H1 (cell line): Measurements from ENCODE around the gene MAFB. TPM values are rescaled to one million over a fixed set of nuclear protein-coding genes. Genes with fewer than 3 reads are reported as not detected.

ENCODE experiments used
- BRCA1 ChIP-seq: IDR thresholded peaks from 2 replicates; pipeline ENCODE4 v1.6.1; 2012; ENCODE audit warnings: low read depth, low read length, improper control_type of control experiment
- CBX8 ChIP-seq: fragments of 300-800, 300-1000 bp; sonication (generic); IDR thresholded peaks from 2 replicates; pipeline ENCODE4 v1.7.1; 2016; ENCODE audit warnings: low read depth, low read length, borderline replicate concordance
- CHD7 ChIP-seq: fragments of 300-600 bp; sonication (generic); IDR thresholded peaks from 2 replicates; pipeline ENCODE4 v1.7.1; 2012; ENCODE audit warnings: low read length, moderate library complexity, mild to moderate bottlenecking, inconsistent platforms; ENCODE audit not compliant: insufficient replicate concordance
- CREB1 ChIP-seq: IDR thresholded peaks from 2 replicates; pipeline ENCODE4 v1.6.1; 2012; ENCODE audit warnings: inconsistent platforms
- CTBP2 ChIP-seq: IDR thresholded peaks from 2 replicates; pipeline ENCODE4 v1.7.0; 2011; ENCODE audit warnings: borderline replicate concordance, mild to moderate bottlenecking, moderate library complexity, mixed read lengths, low read length; ENCODE audit not compliant: insufficient read depth, insufficient read length
- MAFK ChIP-seq: IDR thresholded peaks from 2 replicates; pipeline ENCODE4 v1.6.1; 2012; ENCODE audit warnings: low read depth, mild to moderate bottlenecking, improper control_type of control experiment, low read length
- POLR2A ChIP-seq, 2 experiments: IDR thresholded peaks; 1 replicate in 1 of 2; 2 replicates in 1 of 2; pipeline ENCODE4 v1.6.1; 2011; ENCODE audit warnings: low read depth in 2 of 2, low read length in 2 of 2, mild to moderate bottlenecking in 2 of 2; ENCODE audit errors: control extremely low read depth in 1 of 2
- SIX5 ChIP-seq: IDR thresholded peaks from 2 replicates; pipeline ENCODE4 v1.6.1; 2011; ENCODE audit warnings: mild to moderate bottlenecking, low read depth, low read length
- SP2 ChIP-seq: IDR thresholded peaks from 2 replicates; pipeline ENCODE4 v1.6.1; 2012; ENCODE audit warnings: mild to moderate bottlenecking, low read length, inconsistent platforms
- SP4 ChIP-seq: IDR thresholded peaks from 2 replicates; pipeline ENCODE4 v1.6.1; 2012; ENCODE audit warnings: low read length, inconsistent platforms
- SUZ12 ChIP-seq: fragments of 200-600 bp; sonication (generic); IDR thresholded peaks from 2 replicates; pipeline ENCODE4 v1.6.1; 2012; ENCODE audit warnings: mild to moderate bottlenecking, inconsistent platforms, low read length, moderate library complexity, mixed read lengths
- polyA plus RNA-seq, 7 experiments: library from polyadenylated mRNA; depleted of rRNA in 3 of 7; stranded (reverse) in 5 of 7; unstranded in 2 of 7; fragments of >200 nt in 5 of 7; fragments of 200-250 nt in 2 of 7; gene quantifications; 1 replicate in 5 of 7; 2 replicates in 1 of 7; 4 replicates in 1 of 7; pipeline versions ENCODE4 v1.2.1 to v1.2.3, GENCODE V29; 2011 to 2013; ENCODE audit warnings: missing spikeins in 2 of 7, mixed read lengths in 2 of 7
- total RNA-seq: library from RNA; stranded (reverse); fragmentation: NEBNext Ultra II Directional; extraction: Animal tissue kit (Norgen Biotek cat#: 25700); gene quantifications from 2 replicates; pipeline ENCODE4 v1.2.1, GENCODE V29; 2021
- TF ChIP-seq, protein P1 (sequence below): IDR thresholded peaks from 2 replicates; pipeline ENCODE4 v1.6.1; 2012; ENCODE audit warnings: inconsistent platforms

The MAFB gene
- total and polyA plus RNA-seq, 2 of the 8 experiments (the other 6 are each of a cell fraction or from before 2014, with no cell fraction given), result 0.83 to 1.8 TPM

GRCh38 chr20:40685349-40685748 lies 3.7 kb downstream of the MAFB start (continued):
- TF ChIP-seq CHD7 (no peak), SP4 (no peak), CTBP2 (no peak), MAFK (no peak), CBX8 (0 out of 2 replicates have a peak, but pooled peaks have one; percentile 54), BRCA1 (no peak), SUZ12 (peak; percentile 32; the same call in 1 of the 2 replicates), SP2 (no peak), POLR2A (IDR thresholded peaks at IDR 0.05; ENCODE audit: control extremely low read depth in 1 of 2, low read depth in 2 of 2, low read length in 2 of 2) (no peak), SIX5 (no peak), CREB1 (no peak)
- TF ChIP-seq, protein P1, sequence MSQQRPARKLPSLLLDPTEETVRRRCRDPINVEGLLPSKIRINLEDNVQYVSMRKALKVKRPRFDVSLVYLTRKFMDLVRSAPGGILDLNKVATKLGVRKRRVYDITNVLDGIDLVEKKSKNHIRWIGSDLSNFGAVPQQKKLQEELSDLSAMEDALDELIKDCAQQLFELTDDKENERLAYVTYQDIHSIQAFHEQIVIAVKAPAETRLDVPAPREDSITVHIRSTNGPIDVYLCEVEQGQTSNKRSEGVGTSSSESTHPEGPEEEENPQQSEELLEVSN, result no peak
